Thyroid gland (tissue), 4 donors: Measurements from ENCODE around the gene RNASEH1. TPM values are rescaled to one million over a fixed set of nuclear protein-coding genes. Genes with fewer than 3 reads are reported as not detected.

Experiments
- DNase-seq, 2 donors: peaks; one replicate each; pipeline ENCODE4 v3.0.0-alpha.2; 2019
- H3K27ac ChIP-seq, 3 donors: fragments of 200-600 bp; sonication (generic); 1 replicate in 2 of 3; 2 replicates in 1 of 3; pipeline ENCODE4 v1.5.1; 2016 to 2019; ENCODE audit warnings: mild to moderate bottlenecking in 1 of 3, moderate library complexity in 1 of 3
- H3K27me3 ChIP-seq: fragments of 200-600 bp; sonication (generic); one replicate; pipeline ENCODE4 v1.5.1; 2019
- H3K36me3 ChIP-seq, 2 donors: fragments of 200-600 bp; sonication (generic); one replicate each; pipeline ENCODE4 v1.5.1; 2016 to 2019
- H3K4me1 ChIP-seq, 2 donors: fragments of 200-600 bp; sonication (generic); one replicate each; pipeline ENCODE4 v1.5.1; 2017 to 2019
- H3K4me3 ChIP-seq, 3 donors: fragments of 200-600 bp; sonication (generic); replicated peaks in 1 of 3; 1 replicate in 2 of 3; 2 replicates in 1 of 3; pipeline ENCODE4 v1.5.1; 2016; ENCODE audit warnings: mild to moderate bottlenecking in 1 of 3
- H3K9me3 ChIP-seq: fragments of 200-600 bp; sonication (generic); one replicate; pipeline ENCODE4 v1.5.1; 2017
- CTCF ChIP-seq, 6 experiments: fragments of 200-600 bp in 3 of 6; fragments of 450-650 bp in 3 of 6; sonication (generic) in 3 of 6; IDR thresholded peaks; one replicate each; pipeline ENCODE4 v1.5.1; 2016 to 2019; ENCODE audit warnings: antibody characterized with exemption in 6 of 6, mild to moderate bottlenecking in 2 of 6, inconsistent platforms in 1 of 6, moderate library complexity in 1 of 6
- POLR2A ChIP-seq, 2 donors: fragments of 450-650 bp; IDR thresholded peaks; one replicate each; pipeline ENCODE4 v1.6.1; 2017; ENCODE audit warnings: antibody characterized with exemption in 2 of 2, mild to moderate bottlenecking in 2 of 2, moderate library complexity in 1 of 2
- WGBS, 2 donors: methylation state at CpG; one replicate each; pipeline ENCODE4 v1.1.5; 2017; 5-methylcytosine and 5-hydroxymethylcytosine counted together
- intact Hi-C: fragments of 100-400 bp; cut with DNase I; formaldehyde crosslinking; loops from one replicate; pipeline ENCODE4 v1.15.1; 2023
- total RNA-seq, 4 donors: library from RNA; depleted of rRNA; stranded (reverse); fragments of >200 nt; gene quantifications; one replicate each; pipeline ENCODE4 v1.2.3, GENCODE V29; 2016

Gene RNASEH1
- total RNA-seq, 4 donors from 2014 or later, result 13.3 to 23.1 (median 19.2) TPM

GRCh38 chr2:3513026-3513810 is 44.9 kb downstream of the RNASEH1 start:
- TF ChIP-seq POLR2A (IDR thresholded peaks at IDR 0.05) (no peak), CTCF (IDR thresholded peaks at IDR 0.05) (no peak)
- Histone ChIP-seq H3K9me3 (no peaks in the 10 kb centered on the region), H3K4me3 (no peak overlapping the region), H3K4me1 (peaks cover 6 to 9% of the 10 kb centered on the region in 2 donors), H3K27ac (no peak overlapping the region), H3K36me3 (peaks cover 15 to 19% of the 10 kb centered on the region in 2 donors), H3K27me3 (no peaks in the 10 kb centered on the region)
- WGBS, 2 donors, result 94 to 98% methylated on average over 3 of the region's 3 CpGs
- no peak for DNase-seq
- intact Hi-C loops, result no loop called here

- Histone ChIP-seq H3K27ac (no peak overlapping the region), H3K36me3 (peaks cover 15 to 19% of the 10 kb centered on the region in 2 donors), H3K4me3 (no peak overlapping the region), H3K9me3 (no peaks in the 10 kb centered on the region), H3K27me3 (no peaks in the 10 kb centered on the region), H3K4me1 (no peaks in the 10 kb centered on the region)
- intact Hi-C loops, result no loop called here
- WGBS, 2 donors, result 77 to 86% methylated on average over 1 to 2 of the region's 2 CpGs
- TF ChIP-seq CTCF (IDR thresholded peaks at IDR 0.05) (no peak), POLR2A (IDR thresholded peaks at IDR 0.05) (no peak)
- DNase-seq, result no peak
Observed at GRCh38 chr2:3512086-3512485, 46.0 kb downstream of the RNASEH1 start.

- DNase-seq, result no peak
- H3K27me3 ChIP-seq, result no peaks in the 10 kb centered on the region
- WGBS, 2 donors, result 72 to 84% methylated on average over 4 of the region's 4 CpGs
- intact Hi-C loops, result no loop called here
- no peaks in the 10 kb centered on the region for H3K4me1 ChIP-seq
- H3K4me3 ChIP-seq, result no peak overlapping the region
- no peak overlapping the region for H3K27ac ChIP-seq
- H3K9me3 ChIP-seq, result no peaks in the 10 kb centered on the region
- H3K36me3 ChIP-seq, result peaks cover 0 to 5% of the 10 kb centered on the region in 2 donors
- TF ChIP-seq CTCF (IDR thresholded peaks at IDR 0.05) (no peak), POLR2A (IDR thresholded peaks at IDR 0.05) (no peak)
Observed at GRCh38 chr2:3505771-3506170, 52.4 kb downstream of the RNASEH1 start.

- peaks cover 0 to 12% of the 10 kb centered on the region in 2 donors for H3K36me3 ChIP-seq
- no peaks in the 10 kb centered on the region for H3K4me1 ChIP-seq
- intact Hi-C loops, result no loop called here
- no peak overlapping the region for H3K27ac ChIP-seq
- no peak for TF ChIP-seq CTCF (IDR thresholded peaks at IDR 0.05)
- TF ChIP-seq POLR2A (IDR thresholded peaks at IDR 0.05), result no peak
- H3K27me3 ChIP-seq, result no peaks in the 10 kb centered on the region
- no peak overlapping the region for H3K4me3 ChIP-seq
- DNase-seq, result no peak
- H3K9me3 ChIP-seq, result no peaks in the 10 kb centered on the region
- 93 to 95% methylated on average over 5 of the region's 5 CpGs for WGBS, 2 donors
Observed at GRCh38 chr2:3504741-3505140, 53.4 kb downstream of the RNASEH1 start.

- Histone ChIP-seq H3K4me1 (no peaks in the 10 kb centered on the region), H3K9me3 (no peaks in the 10 kb centered on the region), H3K27me3 (no peaks in the 10 kb centered on the region), H3K4me3 (no peak overlapping the region), H3K27ac (no peak overlapping the region), H3K36me3 (peaks cover 1 to 19% of the 10 kb centered on the region in 2 donors)
- intact Hi-C loops, result no loop called here
- TF ChIP-seq POLR2A (IDR thresholded peaks at IDR 0.05) (no peak), CTCF (IDR thresholded peaks at IDR 0.05) (no peak)
- no peak for DNase-seq
- 87 to 90% methylated on average over 13 of the region's 13 CpGs for WGBS, 2 donors
Observed at GRCh38 chr2:3503483-3503882, 54.6 kb downstream of the RNASEH1 start.
